GM23338 (cell line): ENCODE data around the gene MSH4. TPM values are rescaled to one million over a fixed set of nuclear protein-coding genes. Genes with fewer than 3 reads are reported as not detected.
"Not testable (repeated sequence)": the region's sequence is repeated elsewhere in the genome, so short reads cannot be mapped to it uniquely, and the experiment has no call there.

Source experiments
- ATAC-seq: fragments of 200-7000 bp; cut with Tn5 transposase; 3 replicates; pipeline ENCODE4 v1.9.1; 2020
- DNase-seq: peaks from one replicate; pipeline ENCODE4 v3.0.0-alpha.2; 2015; ENCODE audit warnings: low spot score
- H2AFZ ChIP-seq: fragments of 200-600 bp; sonication (generic); 2 replicates; pipeline ENCODE4 v1.8.0; 2016; ENCODE audit warnings: antibody characterized with exemption, mild to moderate bottlenecking, moderate library complexity
- H3F3A ChIP-seq: fragments of 200-600 bp; sonication (generic); replicated peaks from 2 replicates; pipeline ENCODE4 v1.8.0; 2017; ENCODE audit warnings: antibody characterized with exemption, mixed run types, low read depth
- H3K27ac ChIP-seq: fragments of 200-600 bp; sonication (generic); 2 replicates; pipeline ENCODE4 v1.6.1; 2016; ENCODE audit warnings: low read depth
- H3K27me3 ChIP-seq: fragments of 200-600 bp; sonication (generic); 2 replicates; pipeline ENCODE4 v1.8.0; 2016; ENCODE audit warnings: mild to moderate bottlenecking, mixed run types, moderate library complexity; ENCODE audit not compliant: insufficient read depth
- H3K36me3 ChIP-seq: fragments of 200-600 bp; sonication (generic); 2 replicates; pipeline ENCODE4 v1.8.0; 2016; ENCODE audit warnings: mild to moderate bottlenecking; ENCODE audit not compliant: insufficient read depth
- H3K4me1 ChIP-seq: fragments of 200-600 bp; sonication (generic); 2 replicates; pipeline ENCODE4 v1.8.0; 2016; ENCODE audit warnings: mild to moderate bottlenecking, moderate library complexity; ENCODE audit not compliant: insufficient read depth
- H3K4me2 ChIP-seq: fragments of 200-600 bp; sonication (generic); 2 replicates; pipeline ENCODE4 v1.7.1; 2017; ENCODE audit warnings: mixed run types
- H3K4me3 ChIP-seq: fragments of 200-600 bp; sonication (generic); 2 replicates; pipeline ENCODE4 v1.6.1; 2016; ENCODE audit warnings: mixed run types
- H3K79me2 ChIP-seq: fragments of 200-600 bp; sonication (generic); replicated peaks from 2 replicates; pipeline ENCODE4 v1.8.0; 2017; ENCODE audit warnings: mild to moderate bottlenecking; ENCODE audit not compliant: insufficient read depth
- H3K9me2 ChIP-seq: fragments of 200-600 bp; sonication (generic); 2 replicates; pipeline ENCODE4 v1.8.0; 2017; ENCODE audit not compliant: insufficient read depth
- H4K20me1 ChIP-seq: fragments of 200-600 bp; sonication (generic); replicated peaks from 2 replicates; pipeline ENCODE4 v1.8.0; 2017; ENCODE audit warnings: mild to moderate bottlenecking; ENCODE audit not compliant: insufficient read depth
- H3K27ac Mint-ChIP-seq: 2 replicates; pipeline ENCODE4 v1.8.0; 2020; ENCODE audit warnings: inconsistent platforms, mild to moderate bottlenecking, moderate library complexity, mixed read lengths
- H3K27me3 Mint-ChIP-seq: 3 replicates; pipeline ENCODE4 v1.8.0; 2022; ENCODE audit warnings: low read depth, mild to moderate bottlenecking, moderate library complexity, mixed read lengths, inconsistent platforms; ENCODE audit not compliant: insufficient read depth, poor library complexity
- H3K36me3 Mint-ChIP-seq: 3 replicates; pipeline ENCODE4 v1.8.0; 2021; ENCODE audit warnings: low read depth, mild to moderate bottlenecking, inconsistent platforms, moderate library complexity, mixed read lengths
- H3K4me1 Mint-ChIP-seq: 3 replicates; pipeline ENCODE4 v1.8.0; 2020; ENCODE audit warnings: mild to moderate bottlenecking, inconsistent platforms, mixed read lengths
- H3K4me3 Mint-ChIP-seq: 3 replicates; pipeline ENCODE4 v1.8.0; 2021; ENCODE audit warnings: moderate library complexity, mild to moderate bottlenecking, inconsistent platforms, mixed read lengths
- H3K9me3 Mint-ChIP-seq: 3 replicates; pipeline ENCODE4 v1.8.0; 2020; ENCODE audit warnings: moderate library complexity, mild to moderate bottlenecking, inconsistent platforms, mixed read lengths
- EZH2phosphoT487 ChIP-seq: fragments of 200-600 bp; sonication (generic); IDR thresholded peaks from one replicate; pipeline ENCODE4 v1.8.1; 2018; ENCODE audit warnings: antibody characterized with exemption; ENCODE audit not compliant: unreplicated experiment
- ZNF114 ChIP-seq: fragments of 250-450 bp; sonication (Bioruptor Pico); IDR thresholded peaks from 2 replicates; pipeline ENCODE4 v1.5.0; 2020; ENCODE audit warnings: mild to moderate bottlenecking, moderate library complexity
- polyA plus RNA-seq: library from polyadenylated mRNA; unstranded; fragments of >200 nt; fragmentation: Nextera tagmentation; extraction: Ambion mirVana; gene quantifications from 2 replicates; pipeline ENCODE4 v1.2.1, GENCODE V29; 2016
- total RNA-seq: library from RNA; depleted of rRNA; stranded (reverse); fragments of >200 nt; shearing (Covaris generic); gene quantifications from 2 replicates; pipeline ENCODE4 v1.2.3, GENCODE V29; 2014
- TF ChIP-seq, protein P1 (sequence below): IDR thresholded peaks from 2 replicates; pipeline ENCODE4 v1.6.1; 2016; ENCODE audit warnings: antibody characterized with exemption

The MSH4 gene
- total and polyA plus RNA-seq, 2 experiments from 2014 or later: 0.10 to 0.24 TPM

DNA sequence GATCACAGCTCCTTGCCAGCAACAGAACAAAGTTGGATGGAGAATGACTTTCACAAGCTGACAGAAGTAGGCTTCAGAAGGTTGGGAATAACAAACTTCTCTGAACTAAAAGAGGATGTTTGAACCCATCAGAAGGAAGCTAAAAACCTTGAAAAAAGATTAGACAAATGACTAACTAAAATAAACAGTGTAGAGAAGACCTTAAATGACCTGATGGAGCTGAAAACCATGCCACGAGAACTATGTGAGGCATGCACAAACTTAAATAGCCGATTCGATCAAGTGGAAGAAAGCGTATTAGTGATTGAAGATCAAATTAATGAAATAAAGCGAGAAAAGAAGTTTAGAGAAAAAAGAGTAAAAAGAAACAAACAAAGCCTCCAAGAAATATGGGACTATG is 18.0 kb upstream of the MSH4 start:
- not testable (repeated sequence) for ATAC-seq, H3K36me3 ChIP-seq, H4K20me1 ChIP-seq, H3K27ac ChIP-seq, DNase-seq, H3K79me2 ChIP-seq, H3K4me3 ChIP-seq, H3K27ac Mint-ChIP-seq, H3K36me3 Mint-ChIP-seq, H3F3A ChIP-seq, H3K27me3 Mint-ChIP-seq, H3K4me2 ChIP-seq, H3K27me3 ChIP-seq, H2AFZ ChIP-seq, H3K4me1 Mint-ChIP-seq, H3K4me1 ChIP-seq, H3K4me3 Mint-ChIP-seq, H3K9me2 ChIP-seq
- H3K9me3 Mint-ChIP-seq: peaks cover 22% of the 10 kb centered on the region

DNA sequence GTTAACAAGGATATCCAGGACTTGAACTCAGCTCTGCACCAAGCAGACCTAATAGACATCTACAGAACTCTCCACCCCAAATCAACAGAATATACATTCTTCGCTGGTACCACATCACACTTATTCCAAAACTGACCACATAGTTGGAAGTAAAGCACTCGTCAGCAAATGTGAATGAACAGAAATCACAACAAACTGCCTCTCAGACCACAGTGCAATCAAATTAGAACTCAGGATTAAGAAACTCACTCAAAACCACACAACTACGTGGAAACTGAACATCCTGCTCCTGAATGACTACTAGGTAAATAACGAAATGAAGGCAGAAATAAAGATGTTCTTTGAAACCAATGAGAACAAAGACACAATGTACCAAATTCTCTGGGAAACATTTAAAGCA is 16.5 kb upstream of the MSH4 start:
- H3K4me3 ChIP-seq, H4K20me1 ChIP-seq, H3K79me2 ChIP-seq, H3K9me2 ChIP-seq, DNase-seq, H3F3A ChIP-seq, H3K4me2 ChIP-seq, H3K4me3 Mint-ChIP-seq, H2AFZ ChIP-seq, ATAC-seq, H3K4me1 Mint-ChIP-seq, H3K4me1 ChIP-seq, H3K27ac ChIP-seq, H3K27ac Mint-ChIP-seq, H3K36me3 Mint-ChIP-seq, H3K27me3 Mint-ChIP-seq, H3K36me3 ChIP-seq, H3K27me3 ChIP-seq: not testable (repeated sequence)
- peaks cover 22% of the 10 kb centered on the region for H3K9me3 Mint-ChIP-seq

DNA sequence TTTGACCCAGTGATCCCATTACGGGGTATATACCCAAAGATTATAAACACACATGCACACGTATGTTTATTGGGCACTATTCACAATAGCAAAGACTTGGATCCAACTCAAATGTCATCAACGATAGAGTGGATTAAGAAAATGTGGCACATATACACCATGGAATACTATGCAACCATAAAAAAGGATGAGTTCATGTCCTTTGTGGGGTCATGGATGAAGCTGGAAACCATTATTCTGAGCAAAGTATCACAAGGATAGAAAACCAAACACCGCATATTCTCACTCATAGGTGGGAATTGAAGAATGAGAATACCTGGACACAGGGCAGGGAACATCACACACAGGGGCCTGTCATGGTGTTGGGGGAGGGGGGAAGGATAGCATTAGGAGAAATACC is 12.8 kb upstream of the MSH4 start:
- H3K4me2 ChIP-seq, H3K27ac Mint-ChIP-seq, H3K9me2 ChIP-seq, H3K9me3 Mint-ChIP-seq, H3K36me3 ChIP-seq, DNase-seq, H2AFZ ChIP-seq, H3K4me3 ChIP-seq, H3K27me3 ChIP-seq, H3K27me3 Mint-ChIP-seq, H3K27ac ChIP-seq, ATAC-seq, H3K4me3 Mint-ChIP-seq, H3F3A ChIP-seq: not testable (repeated sequence)
- Histone ChIP-seq H3K4me1 (peaks cover 11% of the 10 kb centered on the region), H3K79me2 (peaks cover 33% of the 10 kb centered on the region), H4K20me1 (peaks cover 14% of the 10 kb centered on the region; the same call in 1 of the 2 replicates)
- Mint-ChIP-seq H3K4me1 (peaks cover 10% of the 10 kb centered on the region; the same call in 2 of the 3 replicates), H3K36me3 (peaks cover 29% of the 10 kb centered on the region)

DNA sequence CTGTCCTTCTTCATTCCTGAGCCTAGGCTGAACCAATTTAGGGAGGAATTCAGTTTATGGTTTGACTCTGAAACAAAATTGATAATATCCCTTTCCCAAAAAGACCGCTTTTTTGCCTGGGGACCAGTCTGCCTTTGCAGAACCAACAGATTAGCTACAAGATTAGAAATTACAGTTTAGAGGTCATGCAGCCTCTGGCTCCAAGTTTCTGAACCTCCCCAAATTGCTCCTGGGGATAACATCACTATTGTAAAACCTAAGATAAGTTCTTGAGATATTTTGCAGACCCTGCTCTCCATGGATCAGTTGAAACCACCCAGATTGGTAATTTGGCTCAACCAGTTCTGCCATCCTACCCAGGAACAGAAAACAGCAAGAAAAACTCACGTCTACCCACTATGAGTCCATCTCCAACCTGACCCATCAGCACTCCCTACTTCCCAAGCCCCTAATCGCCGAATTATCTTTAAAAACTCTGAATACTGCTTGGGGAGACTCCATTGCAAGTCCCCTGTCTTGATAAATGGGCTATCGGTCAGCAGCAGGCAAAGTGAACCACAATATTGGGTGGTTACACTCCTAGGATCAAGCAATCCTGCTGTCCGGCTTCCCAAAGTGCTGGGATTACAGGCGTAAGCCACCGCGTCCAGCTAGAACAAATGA is 11.2 kb upstream of the MSH4 start:
- H3K79me2 ChIP-seq: peaks cover 48% of the 10 kb centered on the region
- peak overlapping the region; percentile 96 for H3K27ac Mint-ChIP-seq
- peaks cover 14% of the 10 kb centered on the region; the same call in 1 of the 2 replicates for H3F3A ChIP-seq
- ATAC-seq (peak; percentile 56), DNase-seq (no peak)
- H3K9me3 Mint-ChIP-seq: no peaks in the 10 kb centered on the region
- TF ChIP-seq EZH2phosphoT487 (no peak), ZNF114 (CRISPR knock-in tag) (no peak)
- TF ChIP-seq, protein P1, sequence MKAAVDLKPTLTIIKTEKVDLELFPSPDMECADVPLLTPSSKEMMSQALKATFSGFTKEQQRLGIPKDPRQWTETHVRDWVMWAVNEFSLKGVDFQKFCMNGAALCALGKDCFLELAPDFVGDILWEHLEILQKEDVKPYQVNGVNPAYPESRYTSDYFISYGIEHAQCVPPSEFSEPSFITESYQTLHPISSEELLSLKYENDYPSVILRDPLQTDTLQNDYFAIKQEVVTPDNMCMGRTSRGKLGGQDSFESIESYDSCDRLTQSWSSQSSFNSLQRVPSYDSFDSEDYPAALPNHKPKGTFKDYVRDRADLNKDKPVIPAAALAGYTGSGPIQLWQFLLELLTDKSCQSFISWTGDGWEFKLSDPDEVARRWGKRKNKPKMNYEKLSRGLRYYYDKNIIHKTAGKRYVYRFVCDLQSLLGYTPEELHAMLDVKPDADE: no peak
- peak overlapping the region; percentile 94 for H3K4me3 Mint-ChIP-seq
- H3K4me1 Mint-ChIP-seq: peaks cover 25% of the 10 kb centered on the region
- H3K4me2 ChIP-seq: peak overlapping the region; percentile 95
- H3K27me3 ChIP-seq: no peaks in the 10 kb centered on the region
- peaks cover 24% of the 10 kb centered on the region for H3K36me3 ChIP-seq
- H3K4me1 ChIP-seq: peaks cover 16% of the 10 kb centered on the region
- peak overlapping the region; percentile 78 for H2AFZ ChIP-seq
- H3K4me3 ChIP-seq: peak overlapping the region; percentile 92
- no peaks in the 10 kb centered on the region for H3K9me2 ChIP-seq
- H4K20me1 ChIP-seq: peaks cover 26% of the 10 kb centered on the region
- H3K27me3 Mint-ChIP-seq: peaks cover 4% of the 10 kb centered on the region
- peaks cover 45% of the 10 kb centered on the region for H3K36me3 Mint-ChIP-seq
- H3K27ac ChIP-seq: peak overlapping the region; percentile 82
